OCI-LY1 (cell line): Measurements from ENCODE around the gene EIPR1.

Source experiments
- EZH2 ChIP-seq: fragments of 200-600 bp; sonication (generic), shearing (Covaris generic); IDR thresholded peaks from 2 replicates; pipeline ENCODE4 v1.8.0; 2017; ENCODE audit warnings: borderline replicate concordance, mixed run types, mild to moderate bottlenecking, antibody characterized with exemption, low read length, moderate library complexity, mixed read lengths
- TF ChIP-seq, protein P1 (sequence below): fragments of 200-600 bp; sonication (generic), shearing (Covaris generic); IDR thresholded peaks from 2 replicates; pipeline ENCODE4 v1.5.1; 2017; ENCODE audit warnings: mild to moderate bottlenecking, antibody characterized with exemption, low read length, moderate library complexity, mixed read lengths

DNA sequence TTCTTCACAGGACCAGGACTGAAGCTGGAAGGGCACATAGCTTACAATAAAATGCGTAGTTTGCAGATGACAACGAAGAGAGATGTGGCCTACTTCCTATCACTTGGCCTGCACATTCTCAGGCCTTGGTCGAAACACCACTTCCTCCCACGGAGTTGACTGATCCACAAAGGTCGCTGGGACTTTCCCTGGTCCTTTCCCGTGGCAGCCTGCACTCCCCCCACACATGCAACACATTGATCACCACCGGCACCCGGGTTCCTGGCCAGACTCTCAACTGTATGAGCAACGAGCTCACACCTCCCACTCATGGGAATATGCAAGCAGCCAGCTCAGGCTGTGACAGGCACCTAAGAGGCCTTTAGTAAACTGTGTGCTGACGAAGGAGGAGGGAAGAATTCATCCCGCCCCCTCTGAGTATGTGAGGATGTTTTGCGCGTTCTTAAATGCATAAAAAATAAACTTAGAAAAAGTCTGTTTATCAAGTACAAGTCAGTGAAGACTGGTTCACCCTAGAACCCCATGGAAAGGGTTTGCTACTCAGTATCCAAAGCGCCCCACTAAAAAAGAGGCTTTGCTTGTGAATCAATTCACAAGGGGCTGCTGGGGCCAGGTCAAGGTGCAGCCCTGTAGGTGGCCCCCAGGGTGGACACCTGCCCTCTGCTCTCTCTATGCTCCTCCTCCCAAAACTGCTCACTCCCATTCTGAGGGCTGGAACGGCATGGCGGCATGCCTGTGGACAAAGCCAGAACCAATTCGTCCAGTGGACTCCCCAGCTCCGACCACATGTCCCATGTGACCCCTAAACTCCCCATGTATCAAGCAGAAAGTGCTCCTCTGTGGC is 154.3 kb downstream of the EIPR1 start:
- TF ChIP-seq EZH2, result no peak
- TF ChIP-seq, protein P1, sequence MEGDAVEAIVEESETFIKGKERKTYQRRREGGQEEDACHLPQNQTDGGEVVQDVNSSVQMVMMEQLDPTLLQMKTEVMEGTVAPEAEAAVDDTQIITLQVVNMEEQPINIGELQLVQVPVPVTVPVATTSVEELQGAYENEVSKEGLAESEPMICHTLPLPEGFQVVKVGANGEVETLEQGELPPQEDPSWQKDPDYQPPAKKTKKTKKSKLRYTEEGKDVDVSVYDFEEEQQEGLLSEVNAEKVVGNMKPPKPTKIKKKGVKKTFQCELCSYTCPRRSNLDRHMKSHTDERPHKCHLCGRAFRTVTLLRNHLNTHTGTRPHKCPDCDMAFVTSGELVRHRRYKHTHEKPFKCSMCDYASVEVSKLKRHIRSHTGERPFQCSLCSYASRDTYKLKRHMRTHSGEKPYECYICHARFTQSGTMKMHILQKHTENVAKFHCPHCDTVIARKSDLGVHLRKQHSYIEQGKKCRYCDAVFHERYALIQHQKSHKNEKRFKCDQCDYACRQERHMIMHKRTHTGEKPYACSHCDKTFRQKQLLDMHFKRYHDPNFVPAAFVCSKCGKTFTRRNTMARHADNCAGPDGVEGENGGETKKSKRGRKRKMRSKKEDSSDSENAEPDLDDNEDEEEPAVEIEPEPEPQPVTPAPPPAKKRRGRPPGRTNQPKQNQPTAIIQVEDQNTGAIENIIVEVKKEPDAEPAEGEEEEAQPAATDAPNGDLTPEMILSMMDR, result no peak
